ENCODE results near the gene CERKL. TPM values are rescaled to one million over a fixed set of nuclear protein-coding genes. Genes with fewer than 3 reads are reported as not detected.

CERKL gene
- total RNA-seq, 1 donor = under 0.01 TPM

- DNase-seq (ENCODE audit: low read depth) = no peak
- no peak overlapping the region for H3K4me3 ChIP-seq (ENCODE audit: low read depth, low read length)
- no peak for TF ChIP-seq CTCF (IDR thresholded peaks at IDR 0.05; ENCODE audit: insufficient read depth, low read depth, low read length)
Measured at GRCh38 chr2:181628590-181629585, 28.0 kb downstream of the CERKL start.

- H3K4me3 ChIP-seq (ENCODE audit: low read depth, low read length) = no peak overlapping the region
- no peak for TF ChIP-seq CTCF (IDR thresholded peaks at IDR 0.05; ENCODE audit: insufficient read depth, low read depth, low read length)
- DNase-seq (ENCODE audit: low read depth) = peak; percentile 14
Measured at GRCh38 chr2:181627545-181627944, 29.4 kb downstream of the CERKL start.

- DNase-seq (ENCODE audit: low read depth) = no peak
- no peak for TF ChIP-seq CTCF (IDR thresholded peaks at IDR 0.05; ENCODE audit: insufficient read depth, low read depth, low read length)
- no peak overlapping the region for H3K4me3 ChIP-seq (ENCODE audit: low read depth, low read length)
Measured at GRCh38 chr2:181626671-181627070, 30.2 kb downstream of the CERKL start.

- no peak for TF ChIP-seq CTCF (IDR thresholded peaks at IDR 0.05; ENCODE audit: insufficient read depth, low read depth, low read length)
- DNase-seq (ENCODE audit: low read depth) = no peak
- H3K4me3 ChIP-seq (ENCODE audit: low read depth, low read length) = no peak overlapping the region
Measured at GRCh38 chr2:181623159-181623558, 33.7 kb downstream of the CERKL start.

GRCh38 chr2:181621779-181622490 lies 35.0 kb downstream of the CERKL start:
- no peak for TF ChIP-seq CTCF (IDR thresholded peaks at IDR 0.05; ENCODE audit: insufficient read depth, low read depth, low read length)
- H3K4me3 ChIP-seq (ENCODE audit: low read depth, low read length) = no peak overlapping the region
- DNase-seq (ENCODE audit: low read depth) = no peak

- H3K4me3 ChIP-seq (ENCODE audit: low read depth, low read length) = no peak overlapping the region
Measured at GRCh38 chr2:181619516-181619915, 37.4 kb downstream of the CERKL start.

More at GRCh38 chr2:181619516-181619915, 37.4 kb downstream of the CERKL start:
- DNase-seq (ENCODE audit: low read depth) = no peak
- TF ChIP-seq CTCF (IDR thresholded peaks at IDR 0.05; ENCODE audit: insufficient read depth, low read depth, low read length) = no peak
